ENCODE data around the gene PSMB11. TPM values are rescaled to one million over a fixed set of nuclear protein-coding genes. Genes with fewer than 3 reads are reported as not detected.

The PSMB11 gene
- total RNA-seq, 1 experiment from 2014 or later = not detected

- peak overlapping the region; percentile 95; the same call in 1 of the 2 replicates for H3K4me2 ChIP-seq (ENCODE audit: low read length)
These were observed 16.9 kb downstream of the PSMB11 start for GRCh38 chr14:23058654-23059504.

DNA sequence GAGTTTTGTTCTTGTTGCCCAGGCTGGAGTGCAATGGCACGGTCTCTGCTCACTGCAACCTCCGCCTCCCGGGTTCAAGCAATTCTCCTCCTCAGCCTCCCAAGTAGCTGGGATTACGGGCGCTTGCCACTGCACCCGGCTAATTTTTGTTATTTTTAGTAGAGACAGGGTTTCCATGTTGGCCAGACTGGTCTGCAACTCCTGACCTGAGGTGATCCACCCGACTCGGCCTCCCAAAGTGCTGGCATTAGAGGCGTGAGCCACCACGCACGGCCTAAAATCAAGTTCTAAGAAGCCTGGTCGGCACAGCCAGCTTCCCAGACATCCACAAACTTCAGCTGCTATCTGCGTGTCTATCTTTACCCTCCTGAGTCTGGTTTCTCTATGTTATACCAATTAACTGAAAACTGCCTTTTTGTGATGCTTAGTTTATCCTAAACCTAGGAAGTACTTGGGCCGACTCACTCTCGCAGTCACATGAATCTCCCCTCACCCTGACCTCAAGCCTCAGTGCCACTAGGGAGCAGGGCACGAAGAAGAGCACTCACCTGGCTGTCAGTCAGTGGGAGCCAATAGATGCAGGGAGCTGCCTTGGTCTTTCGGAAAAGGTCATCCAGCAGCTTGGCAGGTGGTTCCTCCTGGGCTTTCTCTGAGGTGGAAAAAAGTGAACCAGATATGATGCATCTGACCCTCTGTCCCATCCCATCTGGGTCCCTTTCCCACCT is 18.7 kb downstream of the PSMB11 start:
- Histone ChIP-seq H3K4me1 (ENCODE audit: control insufficient read depth in 1 of 2, insufficient read depth in 2 of 2, low read length in 2 of 2) (peaks cover 23 to 48% of the 10 kb centered on the region in 2 experiments), H2AFZ (ENCODE audit: low read depth, low read length, poor library complexity, severe bottlenecking) (no peak overlapping the region), H3K27ac (ENCODE audit: low read depth, low read length) (peak overlapping the region; percentile 16; the same call in 1 of the 2 replicates), H3K36me3 (ENCODE audit: control insufficient read depth in 1 of 2, insufficient read depth in 2 of 2, low read length in 2 of 2) (peaks cover 41 to 51% of the 10 kb centered on the region in 2 experiments), H3K4me3 (replicated peaks in 1 of 2; ENCODE audit: low read depth in 1 of 2, low read length in 2 of 2) (no peak overlapping the region), H3K4me2 (ENCODE audit: low read length) (no peak overlapping the region), H3K9me2 (ENCODE audit: insufficient read depth) (no peaks in the 10 kb centered on the region), H3K27me3 (ENCODE audit: insufficient read depth, low read length) (no peaks in the 10 kb centered on the region), H4K20me1 (ENCODE audit: insufficient read depth) (no peaks in the 10 kb centered on the region), H3K9me3 (ENCODE audit: control insufficient read depth in 1 of 2, insufficient read depth in 1 of 2, low read depth in 1 of 2, low read length in 2 of 2) (no peaks in the 10 kb centered on the region), H3K79me2 (ENCODE audit: insufficient read depth, low read length) (peaks cover 15% of the 10 kb centered on the region), H3K9ac (ENCODE audit: low read length) (no peak overlapping the region)
- no TSS peak for BruUV-seq (replicated peaks)
- ATAC-seq = no peak
- no peak for DNase-seq (ENCODE audit: low read depth, low spot score)
- intact Hi-C loops (cut with micrococcal nuclease) = no loop called here
- POLR2A ChIA-PET = interaction anchor here (2.0 kb wide), 1 partner anchor 34 kb away, joined by 9 read pairs; the partner anchor contains the start of genes ACIN1 and C14orf119
- RAD21 ChIA-PET (ENCODE audit: low non-redundant PET in 1 of 2, low total read pairs in 2 of 2, uncharacterized antibody in 2 of 2, unreplicated experiment in 2 of 2) = interaction anchor here in 1 of 2 experiments (1.0 kb wide), 1 partner anchor 67 kb away, joined by 4 read pairs; no protein-coding TSS in a partner anchor
- CTCF ChIA-PET = interaction anchor here (0.7 to 9.9 kb wide), 6 partner anchors 8 to 1743 kb away, joined by 3 to 175 read pairs (median 27); partner anchors contain the start of gene AJUBA
- TF ChIP-seq ELF1 (IDR thresholded peaks at IDR 0.05; ENCODE audit: borderline replicate concordance, low read depth) (no peak), REST (IDR thresholded peaks at IDR 0.05; ENCODE audit: low read depth) (no peak), CEBPB (IDR thresholded peaks at IDR 0.05; ENCODE audit: low read depth) (no peak), FOSL1 (IDR thresholded peaks at IDR 0.05; ENCODE audit: low read depth) (no peak), SRF (IDR thresholded peaks at IDR 0.05; ENCODE audit: low read depth) (no peak), ZFX (IDR thresholded peaks at IDR 0.05) (no peak), SP1 (IDR thresholded peaks at IDR 0.05; ENCODE audit: low read depth) (no peak), EGR1 (IDR thresholded peaks at IDR 0.05; ENCODE audit: low read depth) (no peak), YY1 (IDR thresholded peaks at IDR 0.05; ENCODE audit: extremely low read depth, insufficient replicate concordance, low read depth, low read length) (no peak)

More at GRCh38 chr14:23058654-23059504, 16.9 kb downstream of the PSMB11 start:
- Histone ChIP-seq H3K27me3 (ENCODE audit: insufficient read depth, low read length) (no peaks in the 10 kb centered on the region), H2AFZ (ENCODE audit: low read depth, low read length, poor library complexity, severe bottlenecking) (no peak overlapping the region), H3K27ac (ENCODE audit: low read depth, low read length) (peak overlapping the region; percentile 84), H3K9ac (ENCODE audit: low read length) (no peak overlapping the region), H3K4me1 (ENCODE audit: control insufficient read depth in 1 of 2, insufficient read depth in 2 of 2, low read length in 2 of 2) (peaks cover 27 to 51% of the 10 kb centered on the region in 2 experiments), H4K20me1 (ENCODE audit: insufficient read depth) (no peaks in the 10 kb centered on the region), H3K4me3 (replicated peaks in 1 of 2; ENCODE audit: low read depth in 1 of 2, low read length in 2 of 2) (no peak overlapping the region), H3K36me3 (ENCODE audit: control insufficient read depth in 1 of 2, insufficient read depth in 2 of 2, low read length in 2 of 2) (peaks cover 29 to 35% of the 10 kb centered on the region in 2 experiments; a peak in 3 of 4 replicates), H3K9me3 (ENCODE audit: control insufficient read depth in 1 of 2, insufficient read depth in 1 of 2, low read depth in 1 of 2, low read length in 2 of 2) (no peaks in the 10 kb centered on the region), H3K79me2 (ENCODE audit: insufficient read depth, low read length) (peaks cover 7% of the 10 kb centered on the region; the same call in 1 of the 2 replicates), H3K9me2 (ENCODE audit: insufficient read depth) (no peaks in the 10 kb centered on the region)
- DNase-seq (ENCODE audit: low read depth, low spot score) (no peak), ATAC-seq (no peak)
- RAD21 ChIA-PET (ENCODE audit: low non-redundant PET in 1 of 2, low total read pairs in 2 of 2, uncharacterized antibody in 2 of 2, unreplicated experiment in 2 of 2) = interaction anchor here (1.0 to 1.3 kb wide), 5 partner anchors 10 to 87 kb away, joined by 3 to 12 read pairs (median 5); partner anchors contain the start of gene AJUBA (in 1 of the 2)
- POLR2A ChIA-PET = interaction anchor here (0.9 to 1.7 kb wide), 7 partner anchors 7 to 82 kb away, joined by 3 to 10 read pairs (median 5); no protein-coding TSS in a partner anchor
- TF ChIP-seq ZNF274 (IDR thresholded peaks at IDR 0.05; ENCODE audit: low read depth, low read length) (no peak), SP1 (IDR thresholded peaks at IDR 0.05; ENCODE audit: low read depth) (no peak)
- TF ChIP-seq, protein P1, sequence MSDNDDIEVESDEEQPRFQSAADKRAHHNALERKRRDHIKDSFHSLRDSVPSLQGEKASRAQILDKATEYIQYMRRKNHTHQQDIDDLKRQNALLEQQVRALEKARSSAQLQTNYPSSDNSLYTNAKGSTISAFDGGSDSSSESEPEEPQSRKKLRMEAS (IDR thresholded peaks at IDR 0.05) = no peak
- intact Hi-C loops (cut with micrococcal nuclease) = loop anchor here (1.0 to 5.0 kb wide), 4 partner anchors 52 to 502 kb away; no protein-coding TSS in a partner anchor
- CTCF ChIA-PET = interaction anchor here (1.0 to 9.9 kb wide), 24 partner anchors 10 to 499 kb away, joined by 3 to 175 read pairs (median 5); partner anchors contain the start of genes ACIN1, AJUBA, C14orf119 and PRMT5
- TSS peak; percentile 68 for BruUV-seq (replicated peaks)
